Activated T-cell treated with anti-CD3 and anti-CD28 coated beads, Interleukin-2, amount 50 U/mL, for 72 hours (primary cell): ENCODE results near the gene APLF. TPM values are rescaled to one million over a fixed set of nuclear protein-coding genes. Genes with fewer than 3 reads are reported as not detected.
"Not testable (repeated sequence)": the region's sequence is repeated elsewhere in the genome, so short reads cannot be mapped to it uniquely, and the experiment has no call there.

ENCODE experiments used
- ATAC-seq, 2 donors: fragments of 150-1000 bp; cut with Tn5 transposase; replicated peaks in 1 of 2; 2 replicates each; pipeline ENCODE4 v1.10.0; 2021; ENCODE audit warnings: moderate library complexity in 2 of 2, mild to moderate bottlenecking in 1 of 2
- DNase-seq, 2 donors: peaks; one replicate each; pipeline ENCODE4 v3.0.0; 2021 to 2022; ENCODE audit warnings: mixed read lengths in 1 of 2
- H3K27ac Mint-ChIP-seq: one replicate; pipeline ENCODE4 v1.8.0; 2022; ENCODE audit warnings: mild to moderate bottlenecking, moderate library complexity, mixed read lengths
- H3K27me3 Mint-ChIP-seq: one replicate; pipeline ENCODE4 v1.8.0; 2022; ENCODE audit warnings: low read depth, mixed read lengths
- H3K36me3 Mint-ChIP-seq, 2 donors: one replicate each; pipeline ENCODE4 v1.8.0; 2022; ENCODE audit warnings: mixed read lengths in 2 of 2, mild to moderate bottlenecking in 1 of 2; ENCODE audit not compliant: insufficient read depth in 2 of 2
- H3K4me1 Mint-ChIP-seq: one replicate; pipeline ENCODE4 v1.8.0; 2022; ENCODE audit warnings: low read depth, mixed read lengths
- H3K4me3 Mint-ChIP-seq, 2 donors: one replicate each; pipeline ENCODE4 v1.8.0; 2022; ENCODE audit warnings: mild to moderate bottlenecking in 2 of 2, mixed read lengths in 2 of 2, moderate library complexity in 2 of 2
- H3K9me3 Mint-ChIP-seq, 2 donors: one replicate each; pipeline ENCODE4 v1.8.0; 2022; ENCODE audit warnings: mixed read lengths in 2 of 2
- total RNA-seq, 2 donors: library from RNA; stranded (reverse); gene quantifications; one replicate each; pipeline ENCODE4 v1.2.3, GENCODE V29; 2022

Gene APLF
- total RNA-seq, 2 donors from 2014 or later = 5.5 to 5.7 TPM

- ATAC-seq (no peak), DNase-seq (no peak)
- Mint-ChIP-seq H3K4me3 (no peak overlapping the region), H3K27ac (no peak overlapping the region), H3K4me1 (peaks cover 5% of the 10 kb centered on the region), H3K36me3 (no peaks in the 10 kb centered on the region), H3K9me3 (no peaks in the 10 kb centered on the region), H3K27me3 (peaks cover 5% of the 10 kb centered on the region)
These were observed 38.0 kb upstream of the APLF start for GRCh38 chr2:68429311-68429826.

GRCh38 chr2:68431316-68431972, 35.9 kb upstream of the APLF start:
- Mint-ChIP-seq H3K4me3 (no peak overlapping the region), H3K9me3 (no peaks in the 10 kb centered on the region), H3K4me1 (peaks cover 5% of the 10 kb centered on the region), H3K36me3 (no peaks in the 10 kb centered on the region), H3K27ac (no peak overlapping the region), H3K27me3 (peaks cover 5% of the 10 kb centered on the region)
- DNase-seq (no peak), ATAC-seq (no peak)

GRCh38 chr2:68432696-68433658, 34.4 kb upstream of the APLF start:
- H3K4me1 Mint-ChIP-seq = no peaks in the 10 kb centered on the region
- H3K36me3 Mint-ChIP-seq = no peaks in the 10 kb centered on the region
- no peak for DNase-seq
- H3K4me3 Mint-ChIP-seq = no peak overlapping the region
- peaks cover 5% of the 10 kb centered on the region for H3K27me3 Mint-ChIP-seq
- no peak for ATAC-seq
- H3K9me3 Mint-ChIP-seq = no peaks in the 10 kb centered on the region
- H3K27ac Mint-ChIP-seq = no peak overlapping the region

GRCh38 chr2:68434981-68435380, 32.4 kb upstream of the APLF start:
- Mint-ChIP-seq H3K27ac (no peak overlapping the region), H3K36me3 (no peaks in the 10 kb centered on the region), H3K9me3 (no peaks in the 10 kb centered on the region), H3K4me1 (peaks cover 1% of the 10 kb centered on the region), H3K27me3 (peaks cover 12% of the 10 kb centered on the region), H3K4me3 (no peak overlapping the region)
- DNase-seq (no peak), ATAC-seq (no peak)

DNA sequence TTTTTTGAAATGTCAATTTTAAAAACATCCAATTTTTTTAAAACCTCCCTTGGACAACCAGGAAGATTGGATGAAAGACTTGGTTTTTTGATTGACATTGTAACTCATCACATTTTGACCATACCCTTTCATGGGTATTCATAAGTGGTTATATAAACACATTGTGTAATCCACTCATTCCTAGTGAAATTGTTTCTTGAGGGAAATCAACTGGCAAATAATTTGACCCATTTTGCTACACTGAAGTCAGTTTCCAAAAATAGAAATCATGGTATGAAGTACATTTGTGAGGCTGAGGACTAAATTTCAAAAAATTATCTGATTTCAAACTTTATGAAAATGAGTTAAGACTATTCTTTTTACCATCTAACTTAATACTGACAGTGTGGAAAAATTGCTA, 31.8 kb upstream of the APLF start:
- Mint-ChIP-seq H3K4me1 (peaks cover 8% of the 10 kb centered on the region), H3K27ac (no peak overlapping the region), H3K9me3 (no peaks in the 10 kb centered on the region), H3K36me3 (no peaks in the 10 kb centered on the region), H3K4me3 (no peak overlapping the region), H3K27me3 (peaks cover 15% of the 10 kb centered on the region)
- ATAC-seq = no peak
- DNase-seq = no peak

GRCh38 chr2:68436270-68436669, 31.1 kb upstream of the APLF start:
- Mint-ChIP-seq H3K27me3 (peaks cover 16% of the 10 kb centered on the region), H3K27ac (no peak overlapping the region), H3K4me3 (no peak overlapping the region), H3K4me1 (peaks cover 14% of the 10 kb centered on the region), H3K9me3 (no peaks in the 10 kb centered on the region), H3K36me3 (no peaks in the 10 kb centered on the region)
- DNase-seq (no peak), ATAC-seq (no peak)

- Mint-ChIP-seq H3K27me3 (peaks cover 16% of the 10 kb centered on the region), H3K4me3 (no peak overlapping the region), H3K36me3 (no peaks in the 10 kb centered on the region), H3K27ac (peak overlapping the region; percentile 14), H3K4me1 (peaks cover 18% of the 10 kb centered on the region), H3K9me3 (no peaks in the 10 kb centered on the region)
- ATAC-seq (no peak), DNase-seq (no peak)
These were observed 28.7 kb upstream of the APLF start for GRCh38 chr2:68438455-68439303.

- Mint-ChIP-seq H3K36me3 (no peaks in the 10 kb centered on the region), H3K9me3 (no peaks in the 10 kb centered on the region), H3K4me3 (peak overlapping the region; percentile 33 to 66), H3K27me3 (peaks cover 16% of the 10 kb centered on the region), H3K27ac (peak overlapping the region; percentile 52), H3K4me1 (peaks cover 18% of the 10 kb centered on the region)
- peak; percentile 87 to 88 for DNase-seq
- peak; percentile 98 to 99 for ATAC-seq
These were observed 26.0 kb upstream of the APLF start for GRCh38 chr2:68441179-68441993.

DNA sequence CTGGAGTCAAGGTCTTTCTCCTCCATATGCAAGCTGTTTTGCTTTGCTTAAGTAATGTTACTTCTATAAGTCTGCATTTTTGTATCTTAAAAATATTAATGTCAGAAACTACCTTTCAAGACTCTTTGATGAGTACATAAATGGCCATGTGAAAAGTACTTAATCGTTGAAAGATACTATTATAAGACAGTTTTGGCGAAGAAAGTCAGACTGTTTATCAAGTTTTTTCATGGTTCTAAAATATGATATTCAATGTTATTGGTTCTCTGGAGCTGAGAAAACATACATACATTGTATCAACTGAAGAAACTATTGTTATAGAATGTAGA, 25.4 kb upstream of the APLF start:
- peaks cover 18% of the 10 kb centered on the region for H3K4me1 Mint-ChIP-seq
- H3K4me3 Mint-ChIP-seq = no peak overlapping the region
- peak overlapping the region; percentile 52 for H3K27ac Mint-ChIP-seq
- ATAC-seq = no peak
- H3K36me3 Mint-ChIP-seq = no peaks in the 10 kb centered on the region
- no peaks in the 10 kb centered on the region for H3K9me3 Mint-ChIP-seq
- no peak for DNase-seq
- H3K27me3 Mint-ChIP-seq = peaks cover 16% of the 10 kb centered on the region

DNA sequence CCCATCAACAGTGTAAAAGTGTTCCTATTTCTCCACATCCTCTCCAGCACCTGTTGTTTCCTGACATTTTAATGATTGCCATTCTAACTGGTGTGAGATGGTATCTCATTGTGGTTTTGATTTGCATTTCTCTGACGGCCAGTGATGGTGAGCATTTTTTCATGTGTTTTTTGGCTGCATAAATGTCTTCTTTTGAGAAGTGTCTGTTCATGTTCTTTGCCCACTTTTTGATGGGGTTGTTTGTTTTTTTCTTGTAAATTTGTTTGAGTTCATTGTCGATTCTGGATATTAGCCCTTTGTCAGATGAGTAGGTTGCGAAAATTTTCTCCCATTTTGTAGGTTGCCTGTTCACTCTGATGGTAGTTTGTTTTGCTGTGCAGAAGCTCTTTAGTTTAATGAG, 21.0 kb upstream of the APLF start:
- H3K4me3 Mint-ChIP-seq, H3K27ac Mint-ChIP-seq, H3K27me3 Mint-ChIP-seq, ATAC-seq, H3K4me1 Mint-ChIP-seq, H3K36me3 Mint-ChIP-seq, DNase-seq, H3K9me3 Mint-ChIP-seq: not testable (repeated sequence)

DNA sequence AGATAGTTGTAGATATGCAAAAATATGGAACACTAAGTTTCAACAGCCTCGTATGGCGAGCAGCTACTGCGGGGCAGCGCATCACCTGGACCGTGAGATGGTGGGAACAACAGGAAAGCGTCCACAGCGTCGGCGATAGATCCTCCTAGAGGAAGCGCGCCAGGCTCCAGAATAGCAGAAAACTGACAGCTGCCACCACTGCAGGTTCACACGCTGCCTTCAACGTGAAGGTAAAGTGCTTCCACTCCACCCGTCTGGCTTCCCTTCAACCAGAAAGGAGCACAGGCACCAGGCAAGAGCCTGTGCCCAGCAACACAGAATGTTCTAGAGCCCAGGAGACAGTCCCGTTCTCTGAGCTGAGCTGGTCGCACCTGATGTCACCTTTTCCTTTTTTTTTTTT, 20.3 kb upstream of the APLF start:
- H3K27me3 Mint-ChIP-seq = no peaks in the 10 kb centered on the region
- DNase-seq = no peak
- H3K9me3 Mint-ChIP-seq = no peaks in the 10 kb centered on the region
- no peaks in the 10 kb centered on the region for H3K36me3 Mint-ChIP-seq
- no peak overlapping the region for H3K4me3 Mint-ChIP-seq
- ATAC-seq = no peak
- peaks cover under 1% of the 10 kb centered on the region for H3K4me1 Mint-ChIP-seq
- no peak overlapping the region for H3K27ac Mint-ChIP-seq
